ENCODE measurements around the gene LAMB3. TPM values are rescaled to one million over a fixed set of nuclear protein-coding genes. Genes with fewer than 3 reads are reported as not detected.

Gene LAMB3
- total RNA-seq, 1 donor from 2014 or later: 4.2 TPM

DNA sequence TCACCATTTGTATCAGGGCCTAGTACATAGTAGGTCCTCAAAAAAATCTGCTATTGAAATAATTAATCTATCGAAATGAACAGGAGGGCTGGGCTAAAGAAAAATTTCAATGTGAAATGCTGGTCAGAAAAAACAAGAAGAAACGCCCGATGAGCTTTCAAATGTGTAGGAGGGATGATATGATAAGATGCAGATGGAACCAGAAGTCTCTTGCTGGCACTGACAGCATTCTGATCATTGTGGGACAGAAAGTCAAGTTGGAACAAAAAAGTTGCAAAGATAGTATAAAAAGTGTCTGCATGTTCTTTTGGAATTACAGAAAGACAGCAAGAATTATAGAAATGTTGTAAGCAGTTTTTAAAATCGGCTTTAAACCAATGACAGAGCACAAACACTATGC, 34.1 kb upstream of the LAMB3 start:
- no peak overlapping the region for H3K4me3 ChIP-seq (ENCODE audit: insufficient read depth, low read depth, low read length)
- no peaks in the 10 kb centered on the region for H3K79me2 ChIP-seq (ENCODE audit: insufficient read depth, low read length)
- no peaks in the 10 kb centered on the region for H4K20me1 ChIP-seq (ENCODE audit: insufficient read depth, low read length)
- no peak overlapping the region for H3K4me3 Mint-ChIP-seq (ENCODE audit: unreplicated experiment)
- no peak overlapping the region for H3K9ac ChIP-seq (ENCODE audit: low read length)
- H3K4me2 ChIP-seq (ENCODE audit: low read length): no peak overlapping the region
- no peaks in the 10 kb centered on the region for H3K36me3 ChIP-seq (ENCODE audit: insufficient read depth, low read length)
- FAIRE-seq (no peak), DNase-seq (ENCODE audit: low read depth) (no peak)
- H3K27me3 Mint-ChIP-seq (ENCODE audit: low read depth, unreplicated experiment): peaks cover 16% of the 10 kb centered on the region
- peaks cover 20% of the 10 kb centered on the region for H3K4me1 Mint-ChIP-seq (ENCODE audit: low read depth, unreplicated experiment)
- no peaks in the 10 kb centered on the region for H3K9me3 Mint-ChIP-seq (ENCODE audit: unreplicated experiment)
- no peak overlapping the region for H2AFZ ChIP-seq (ENCODE audit: low read depth, low read length)
- peaks cover 15% of the 10 kb centered on the region for H3K27me3 ChIP-seq (ENCODE audit: insufficient read depth, low read length)
- no peak overlapping the region for H3K27ac Mint-ChIP-seq (ENCODE audit: unreplicated experiment)
- no peak overlapping the region for H3K27ac ChIP-seq (ENCODE audit: low read depth, low read length)
- TF ChIP-seq EZH2 (IDR thresholded peaks at IDR 0.05; ENCODE audit: insufficient read depth, low read length): no peak
- TF ChIP-seq, protein P1, sequence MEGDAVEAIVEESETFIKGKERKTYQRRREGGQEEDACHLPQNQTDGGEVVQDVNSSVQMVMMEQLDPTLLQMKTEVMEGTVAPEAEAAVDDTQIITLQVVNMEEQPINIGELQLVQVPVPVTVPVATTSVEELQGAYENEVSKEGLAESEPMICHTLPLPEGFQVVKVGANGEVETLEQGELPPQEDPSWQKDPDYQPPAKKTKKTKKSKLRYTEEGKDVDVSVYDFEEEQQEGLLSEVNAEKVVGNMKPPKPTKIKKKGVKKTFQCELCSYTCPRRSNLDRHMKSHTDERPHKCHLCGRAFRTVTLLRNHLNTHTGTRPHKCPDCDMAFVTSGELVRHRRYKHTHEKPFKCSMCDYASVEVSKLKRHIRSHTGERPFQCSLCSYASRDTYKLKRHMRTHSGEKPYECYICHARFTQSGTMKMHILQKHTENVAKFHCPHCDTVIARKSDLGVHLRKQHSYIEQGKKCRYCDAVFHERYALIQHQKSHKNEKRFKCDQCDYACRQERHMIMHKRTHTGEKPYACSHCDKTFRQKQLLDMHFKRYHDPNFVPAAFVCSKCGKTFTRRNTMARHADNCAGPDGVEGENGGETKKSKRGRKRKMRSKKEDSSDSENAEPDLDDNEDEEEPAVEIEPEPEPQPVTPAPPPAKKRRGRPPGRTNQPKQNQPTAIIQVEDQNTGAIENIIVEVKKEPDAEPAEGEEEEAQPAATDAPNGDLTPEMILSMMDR (IDR thresholded peaks at IDR 0.05; ENCODE audit: insufficient read depth, low read depth, low read length): no peak
- peaks cover 4% of the 10 kb centered on the region for H3K4me1 ChIP-seq (ENCODE audit: insufficient read depth, low read length)
- no peaks in the 10 kb centered on the region for H3K9me3 ChIP-seq (ENCODE audit: insufficient read depth, low read depth, low read length)
- H3K36me3 Mint-ChIP-seq (ENCODE audit: low read depth, unreplicated experiment): no peaks in the 10 kb centered on the region

DNA sequence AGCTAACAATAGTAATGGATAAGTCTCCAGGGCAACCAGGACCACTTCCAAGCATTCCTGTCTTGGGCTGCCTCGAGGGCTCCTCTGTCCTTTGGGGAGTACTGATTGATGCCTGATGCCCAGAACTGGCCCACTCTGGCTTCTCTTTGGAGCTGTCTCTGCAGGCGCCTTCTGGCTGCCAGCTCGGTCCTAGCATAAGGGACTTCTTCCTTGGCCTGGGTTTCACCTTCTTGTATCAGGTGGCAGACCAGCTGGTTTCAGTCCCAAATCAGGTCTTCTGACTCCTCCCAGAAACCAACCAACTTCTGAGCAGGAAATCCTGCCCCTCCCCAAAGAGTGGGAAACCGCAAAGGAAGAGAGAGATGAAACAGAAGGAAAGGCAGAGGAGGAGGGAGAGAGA, 33.6 kb upstream of the LAMB3 start:
- Histone ChIP-seq H3K4me3 (ENCODE audit: insufficient read depth, low read depth, low read length) (no peak overlapping the region), H3K27me3 (ENCODE audit: insufficient read depth, low read length) (peaks cover 18% of the 10 kb centered on the region), H3K4me1 (ENCODE audit: insufficient read depth, low read length) (peaks cover 4% of the 10 kb centered on the region), H3K4me2 (ENCODE audit: low read length) (no peak overlapping the region), H4K20me1 (ENCODE audit: insufficient read depth, low read length) (no peaks in the 10 kb centered on the region), H3K9me3 (ENCODE audit: insufficient read depth, low read depth, low read length) (no peaks in the 10 kb centered on the region), H2AFZ (ENCODE audit: low read depth, low read length) (no peak overlapping the region), H3K9ac (ENCODE audit: low read length) (no peak overlapping the region), H3K36me3 (ENCODE audit: insufficient read depth, low read length) (no peaks in the 10 kb centered on the region), H3K27ac (ENCODE audit: low read depth, low read length) (no peak overlapping the region), H3K79me2 (ENCODE audit: insufficient read depth, low read length) (no peaks in the 10 kb centered on the region)
- Mint-ChIP-seq H3K9me3 (ENCODE audit: unreplicated experiment) (no peaks in the 10 kb centered on the region), H3K36me3 (ENCODE audit: low read depth, unreplicated experiment) (no peaks in the 10 kb centered on the region), H3K27me3 (ENCODE audit: low read depth, unreplicated experiment) (peaks cover 16% of the 10 kb centered on the region), H3K27ac (ENCODE audit: unreplicated experiment) (no peak overlapping the region), H3K4me3 (ENCODE audit: unreplicated experiment) (no peak overlapping the region), H3K4me1 (ENCODE audit: low read depth, unreplicated experiment) (peaks cover 20% of the 10 kb centered on the region)
- FAIRE-seq (no peak), DNase-seq (ENCODE audit: low read depth) (no peak)
- TF ChIP-seq, protein P1 (IDR thresholded peaks at IDR 0.05; ENCODE audit: insufficient read depth, low read depth, low read length): no peak
- no peak for TF ChIP-seq EZH2 (IDR thresholded peaks at IDR 0.05; ENCODE audit: insufficient read depth, low read length)

DNA sequence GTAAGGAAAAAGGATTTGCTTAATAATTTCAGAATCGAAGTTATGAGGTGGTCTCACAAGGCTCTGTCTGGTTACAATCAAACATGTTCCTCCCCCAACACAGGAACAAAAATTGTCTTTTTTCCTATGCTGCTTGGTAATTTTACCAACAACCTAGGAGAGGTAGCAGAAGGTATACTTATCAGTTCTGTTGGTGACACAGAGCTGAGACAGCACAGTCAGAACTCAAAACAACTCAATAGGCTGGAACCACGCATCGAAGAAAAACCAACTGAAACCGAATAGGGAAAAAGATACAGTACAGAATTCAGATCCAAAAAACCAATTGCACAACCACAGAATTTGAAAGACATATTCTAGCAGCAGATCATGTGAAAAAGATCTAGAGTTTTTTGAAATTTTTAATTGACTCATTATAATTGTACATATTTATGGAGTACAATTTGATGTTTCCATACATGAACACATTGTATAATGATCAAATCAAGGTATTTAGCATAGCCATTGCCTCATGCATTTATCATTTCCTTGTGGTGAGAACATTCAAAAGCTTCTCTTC, 26.8 kb upstream of the LAMB3 start:
- Histone ChIP-seq H3K9me3 (ENCODE audit: insufficient read depth, low read depth, low read length) (no peaks in the 10 kb centered on the region), H3K79me2 (ENCODE audit: insufficient read depth, low read length) (no peaks in the 10 kb centered on the region), H3K9ac (ENCODE audit: low read length) (no peak overlapping the region), H3K4me2 (ENCODE audit: low read length) (no peak overlapping the region), H3K4me1 (ENCODE audit: insufficient read depth, low read length) (peaks cover 8% of the 10 kb centered on the region), H4K20me1 (ENCODE audit: insufficient read depth, low read length) (no peaks in the 10 kb centered on the region), H3K4me3 (ENCODE audit: insufficient read depth, low read depth, low read length) (no peak overlapping the region), H3K27ac (ENCODE audit: low read depth, low read length) (no peak overlapping the region), H3K27me3 (ENCODE audit: insufficient read depth, low read length) (peaks cover 48% of the 10 kb centered on the region), H2AFZ (ENCODE audit: low read depth, low read length) (no peak overlapping the region), H3K36me3 (ENCODE audit: insufficient read depth, low read length) (no peaks in the 10 kb centered on the region)
- H3K4me1 Mint-ChIP-seq (ENCODE audit: low read depth, unreplicated experiment): peaks cover 11% of the 10 kb centered on the region
- H3K4me3 Mint-ChIP-seq (ENCODE audit: unreplicated experiment): no peak overlapping the region
- H3K27me3 Mint-ChIP-seq (ENCODE audit: low read depth, unreplicated experiment): peaks cover 50% of the 10 kb centered on the region
- DNase-seq (ENCODE audit: low read depth) (no peak), FAIRE-seq (no peak)
- TF ChIP-seq, protein P1 (IDR thresholded peaks at IDR 0.05; ENCODE audit: insufficient read depth, low read depth, low read length): no peak
- no peak for TF ChIP-seq EZH2 (IDR thresholded peaks at IDR 0.05; ENCODE audit: insufficient read depth, low read length)
- H3K36me3 Mint-ChIP-seq (ENCODE audit: low read depth, unreplicated experiment): no peaks in the 10 kb centered on the region
- no peaks in the 10 kb centered on the region for H3K9me3 Mint-ChIP-seq (ENCODE audit: unreplicated experiment)
- H3K27ac Mint-ChIP-seq (ENCODE audit: unreplicated experiment): no peak overlapping the region

Measured in astrocyte (in vitro differentiated cells and primary cell).